ACHN (cell line): ENCODE results near the gene NKX6-2.
"Not testable (repeated sequence)": the region's sequence is repeated elsewhere in the genome, so short reads cannot be mapped to it uniquely, and the experiment has no call there.

Experiments
- DNase-seq: peaks from one replicate; pipeline ENCODE4 v3.0.0-alpha.2; 2015
- in situ Hi-C: cut with HindIII; loops from 2 replicates; pipeline ENCODE4 v1.10.0; 2017; ENCODE audit warnings: low sequenced_read_pairs, low pct_ligation_motif_present, low pct_unique_long_range_greater_than_20kb

The NKX6-2 gene

DNA sequence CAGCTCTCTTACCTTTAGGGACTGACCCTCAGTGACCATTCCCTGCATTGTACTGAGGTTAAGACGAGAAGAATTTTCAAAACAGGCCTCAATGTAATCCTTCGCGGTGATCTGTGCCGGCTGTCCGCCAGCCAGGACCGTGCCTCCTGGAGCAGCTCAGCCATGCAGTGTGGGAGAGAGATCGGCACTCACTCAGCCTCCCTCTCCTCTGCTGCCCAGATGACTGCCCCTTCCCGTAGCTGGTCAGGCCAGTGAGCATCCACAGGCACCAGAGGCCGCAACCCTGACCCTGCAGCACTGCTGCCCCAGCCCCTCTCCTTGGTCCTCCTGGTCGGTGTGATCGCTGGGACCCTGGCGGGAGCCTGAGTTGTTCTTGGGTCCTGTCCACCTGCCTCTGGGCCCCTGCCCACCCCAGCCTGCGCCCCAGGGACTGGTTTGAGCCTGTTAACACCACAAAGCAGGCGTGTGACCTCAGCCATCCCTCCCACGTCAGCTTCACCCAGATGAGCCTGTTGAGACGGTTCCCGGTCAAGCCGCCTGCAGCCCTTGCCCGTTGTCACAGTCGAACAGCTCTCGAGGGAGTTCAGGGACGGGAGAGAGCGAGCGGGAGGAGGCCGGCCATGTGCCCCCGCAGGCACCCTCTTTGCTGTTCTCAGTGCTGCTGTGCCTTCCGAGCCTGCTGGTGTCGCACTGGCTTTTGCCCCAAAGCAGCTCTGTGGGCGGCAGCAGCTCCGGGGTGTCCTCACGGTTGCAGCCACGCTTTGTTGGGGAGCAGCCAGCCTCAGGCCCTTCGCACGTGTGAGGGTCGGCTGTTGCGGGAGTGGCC, 37.2 kb downstream of the NKX6-2 start:
- in situ Hi-C loops, result no loop called here
- DNase-seq, result no peak

GRCh38 chr10:132748135-132748534, 37.8 kb downstream of the NKX6-2 start:
- no peak for DNase-seq
- in situ Hi-C loops, result no loop called here

- no peak for DNase-seq
These were observed 38.9 kb downstream of the NKX6-2 start for GRCh38 chr10:132746801-132747625.

DNA sequence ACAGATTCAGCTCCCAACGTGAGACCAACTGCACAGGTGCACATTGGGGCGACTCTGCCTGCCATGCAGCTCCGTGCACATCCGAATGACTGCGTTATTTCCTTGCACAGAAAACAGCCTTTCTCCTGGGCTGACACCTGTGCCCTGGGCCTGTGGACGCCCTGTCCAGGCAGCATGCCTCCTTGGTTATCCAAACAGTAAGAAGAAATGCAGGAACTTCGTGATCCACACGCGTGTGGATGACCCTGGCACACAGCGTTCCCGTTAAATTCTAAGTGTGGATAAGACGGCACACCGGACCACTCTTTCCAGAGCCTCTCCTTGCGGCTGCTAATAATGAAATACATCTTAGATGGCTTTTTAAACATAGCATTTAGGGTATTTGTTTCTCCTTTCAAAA, 39.6 kb downstream of the NKX6-2 start:
- in situ Hi-C loops, result no loop called here
- DNase-seq, result no peak

More at GRCh38 chr10:132746801-132747625, 38.9 kb downstream of the NKX6-2 start:
- in situ Hi-C loops, result no loop called here

- DNase-seq, result no peak
- in situ Hi-C loops, result no loop called here
These were observed 40.0 kb downstream of the NKX6-2 start for GRCh38 chr10:132745971-132746370.

DNA sequence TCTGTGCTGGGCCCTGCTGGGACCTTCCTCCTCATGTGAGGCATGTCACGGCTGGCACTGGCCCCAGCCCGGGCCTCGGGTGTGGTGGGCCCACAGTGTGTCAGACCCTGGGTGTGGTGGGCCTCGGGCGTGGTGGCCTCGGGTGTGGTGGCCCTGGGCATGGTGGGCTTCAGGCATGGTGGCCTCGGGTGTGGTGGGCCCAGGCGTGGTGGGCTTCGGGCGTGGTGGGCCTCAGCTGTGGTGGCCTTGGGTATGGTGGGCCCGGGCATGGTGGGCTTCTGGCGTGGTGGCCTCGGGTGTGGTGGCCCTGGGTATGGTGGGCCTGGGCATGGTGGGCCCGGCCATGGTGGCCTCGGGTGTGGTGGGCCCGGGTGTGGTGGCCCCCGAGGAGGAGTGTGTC, 40.4 kb downstream of the NKX6-2 start:
- in situ Hi-C loops, result no loop called here
- no peak for DNase-seq

GRCh38 chr10:132744839-132745238, 41.1 kb downstream of the NKX6-2 start:
- in situ Hi-C loops, result no loop called here
- no peak for DNase-seq

- no peak for DNase-seq
- in situ Hi-C loops, result no loop called here
These were observed 41.9 kb downstream of the NKX6-2 start for GRCh38 chr10:132743925-132744490.

DNA sequence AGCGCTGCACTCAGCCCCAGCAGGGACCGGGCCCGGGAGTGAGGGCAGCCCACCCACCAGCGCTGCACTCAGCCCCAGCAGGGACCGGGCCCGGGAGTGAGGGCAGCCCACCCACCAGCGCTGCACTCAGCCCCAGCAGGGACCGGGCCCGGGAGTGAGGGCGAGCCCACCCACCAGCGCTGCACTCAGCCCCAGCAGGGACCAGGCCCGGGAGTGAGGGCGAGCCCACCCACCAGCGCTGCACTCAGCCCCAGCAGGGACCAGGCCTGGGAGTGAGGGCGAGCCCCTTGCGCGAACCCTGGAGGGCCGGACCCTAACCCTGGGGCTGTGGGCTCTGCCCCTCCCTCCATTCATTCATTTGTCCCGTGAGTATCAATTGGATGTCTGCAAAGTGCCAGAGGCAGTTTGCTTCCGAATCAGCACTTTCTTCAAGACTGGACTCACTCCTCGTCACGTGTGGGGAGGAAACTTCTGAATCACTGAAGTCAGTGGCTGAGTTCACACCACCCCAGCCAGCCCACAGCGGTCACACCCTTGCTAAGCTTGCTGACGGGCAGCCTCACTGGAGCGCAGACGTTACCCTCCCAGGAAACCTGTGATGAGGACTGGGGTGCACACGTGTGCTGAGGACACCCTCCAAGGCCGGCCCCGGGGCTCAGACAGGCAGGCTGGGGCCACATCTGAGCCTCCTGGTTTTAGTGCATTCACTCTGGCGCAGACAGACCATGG, 42.6 kb downstream of the NKX6-2 start:
- DNase-seq, in situ Hi-C loops: not testable (repeated sequence)

GRCh38 chr10:132742837-132743194, 43.1 kb downstream of the NKX6-2 start:
- in situ Hi-C loops, result no loop called here
- DNase-seq, result no peak

DNA sequence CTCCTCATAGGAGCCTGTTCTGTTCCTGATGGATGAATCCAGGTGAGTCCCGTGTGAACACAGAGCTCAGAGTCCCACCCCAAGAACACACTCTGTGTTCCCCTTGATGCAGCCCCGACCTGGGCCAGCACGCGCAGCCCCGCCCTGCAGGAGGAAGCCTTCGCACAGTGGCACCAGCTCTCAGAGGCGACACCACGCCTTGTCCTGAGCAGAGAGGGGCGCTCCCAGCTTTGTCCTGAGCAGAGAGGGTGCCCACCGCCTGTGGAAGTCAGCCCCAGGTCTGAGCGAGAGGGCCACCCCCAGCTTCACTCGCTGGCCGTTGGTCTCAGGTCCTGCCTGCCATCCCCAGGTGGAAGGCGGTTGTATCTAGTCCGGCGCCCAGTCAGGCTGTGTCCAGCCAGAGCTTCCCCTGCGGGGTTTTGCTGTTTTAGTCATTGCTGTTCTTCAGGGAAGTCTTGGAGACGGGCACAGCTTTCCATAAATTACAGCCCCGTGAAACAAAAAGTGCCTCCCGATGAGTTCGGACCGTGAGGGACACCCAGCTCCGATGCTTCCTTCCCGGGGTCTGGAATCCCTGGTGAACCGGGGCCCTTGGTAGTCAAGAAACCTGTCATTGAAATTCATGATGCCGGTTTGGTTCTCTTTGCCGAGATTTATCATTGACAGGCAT, 43.6 kb downstream of the NKX6-2 start:
- in situ Hi-C loops, result no loop called here
- no peak for DNase-seq

GRCh38 chr10:132740588-132740987, 45.4 kb downstream of the NKX6-2 start:
- in situ Hi-C loops, result no loop called here
- DNase-seq, result no peak

DNA sequence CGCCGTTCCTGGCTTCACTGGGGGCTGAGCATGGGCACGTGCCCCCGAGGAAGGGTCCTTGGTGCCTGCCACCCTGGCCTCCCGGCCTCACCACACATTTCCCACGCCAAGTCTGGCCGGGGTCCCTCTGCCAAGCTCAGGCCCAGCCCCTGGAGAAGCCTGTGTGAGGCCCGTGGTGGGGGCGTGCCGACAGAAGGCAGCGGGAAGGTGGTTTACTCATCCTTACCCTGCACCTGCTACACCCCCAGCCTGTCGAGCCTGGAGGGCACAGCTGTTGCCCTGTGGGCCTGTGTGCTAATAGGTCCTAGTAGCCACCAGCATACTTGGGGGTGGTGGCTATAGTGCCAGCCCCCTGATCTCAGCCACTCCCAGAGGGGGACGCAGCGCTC, 46.7 kb downstream of the NKX6-2 start:
- in situ Hi-C loops, result no loop called here
- no peak for DNase-seq

DNA sequence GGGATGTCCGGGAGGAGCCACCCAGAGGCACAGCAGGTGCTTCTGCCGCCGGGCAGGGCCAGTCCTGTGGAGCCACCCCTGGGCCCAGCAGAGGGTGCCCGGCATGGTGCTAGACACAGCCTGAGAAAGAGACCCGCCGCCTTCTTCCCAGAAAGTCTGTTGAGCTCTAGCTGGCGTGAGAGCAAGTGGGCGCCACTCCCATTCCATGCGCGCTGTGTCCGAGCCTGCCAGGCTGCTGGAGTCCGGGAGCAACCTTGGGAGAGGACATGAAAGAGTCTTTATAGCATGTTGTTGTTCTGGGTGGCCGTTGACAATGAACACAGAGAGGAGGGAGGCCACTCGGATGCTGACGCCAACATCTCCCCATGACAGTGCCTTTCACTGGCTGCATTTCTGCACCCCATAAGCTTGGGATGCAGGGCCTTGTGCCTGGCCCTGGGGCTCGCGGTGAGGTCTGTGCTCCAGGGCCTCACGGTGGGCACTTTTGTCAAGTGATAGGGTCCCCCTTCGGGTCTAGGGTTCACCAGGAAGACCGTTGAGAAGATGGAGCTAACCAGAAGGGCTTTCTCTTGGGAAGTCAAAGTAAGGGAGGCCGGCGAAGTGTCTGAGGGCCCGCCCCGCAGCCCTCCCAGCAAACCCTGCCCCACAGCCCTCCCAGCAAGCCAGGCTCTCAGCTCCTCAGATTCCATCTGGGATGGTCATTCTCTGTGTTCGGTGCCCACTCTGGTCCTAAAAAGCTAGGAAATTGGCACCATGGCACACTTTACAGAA, 47.3 kb downstream of the NKX6-2 start:
- no peak for DNase-seq
- in situ Hi-C loops, result no loop called here

DNA sequence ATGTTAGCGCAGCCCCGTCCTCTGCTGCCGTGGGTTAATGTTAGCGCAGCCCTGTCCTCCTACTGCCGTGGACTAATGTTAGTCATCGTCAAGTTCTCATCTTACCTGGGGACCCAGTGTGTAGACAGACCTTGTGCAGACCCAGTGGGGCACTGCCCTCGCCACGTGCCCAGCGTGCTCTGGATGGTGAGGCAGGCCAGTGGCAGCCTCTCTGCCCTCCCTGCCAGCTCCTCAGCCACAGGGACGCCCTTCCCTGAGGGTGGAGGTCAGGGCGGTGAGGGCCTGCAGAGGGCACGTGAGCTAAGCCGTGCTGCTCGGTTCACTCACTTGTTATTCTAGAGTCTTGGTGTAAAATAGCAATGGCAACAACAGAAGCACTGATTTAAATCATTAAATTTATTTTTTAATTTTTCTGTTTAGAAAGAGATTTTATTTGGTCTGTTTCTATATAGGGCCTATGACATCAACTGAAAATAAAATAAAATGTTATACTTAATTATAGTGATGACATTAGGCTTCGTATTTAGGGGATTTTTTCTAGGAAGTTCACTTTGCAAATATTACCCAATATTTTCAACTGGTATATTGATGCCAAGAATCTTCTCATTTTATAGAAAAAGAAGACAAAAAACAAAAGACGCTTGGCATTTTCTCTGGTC, 48.4 kb downstream of the NKX6-2 start:
- no peak for DNase-seq
- in situ Hi-C loops, result no loop called here

DNA sequence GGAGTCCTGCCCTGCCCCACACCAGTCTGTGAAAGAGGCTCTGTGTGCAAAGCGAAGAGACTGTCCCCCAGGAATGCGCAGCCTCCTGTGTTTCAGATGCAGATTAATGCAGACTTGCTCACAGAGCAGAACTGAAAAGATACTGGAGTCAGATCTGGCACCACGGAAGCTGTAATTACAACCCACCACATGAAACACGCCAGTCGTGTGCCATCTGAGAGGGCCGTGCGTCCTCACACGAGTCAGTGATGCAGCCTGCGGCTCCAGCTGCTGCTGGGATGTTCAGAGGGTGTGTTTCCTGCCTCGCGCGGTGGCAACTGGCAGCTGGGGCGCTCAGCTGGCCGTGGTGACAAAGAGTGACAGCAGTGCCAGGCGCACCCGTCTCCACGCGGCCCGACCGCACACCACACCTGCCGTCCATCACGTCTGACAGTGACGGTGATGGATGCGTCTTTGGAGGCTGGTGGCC, 50.0 kb downstream of the NKX6-2 start:
- no peak for DNase-seq
- in situ Hi-C loops, result no loop called here

GRCh38 chr10:132735341-132735775, 50.6 kb downstream of the NKX6-2 start:
- in situ Hi-C loops, result no loop called here
- DNase-seq, result no peak
